GM18858 (cell line): Measurements from ENCODE around the gene ARHGAP24.

Source experiments
- ATAC-seq: cut with Tn5 transposase; IDR thresholded peaks from one replicate; pipeline ENCODE4 v1.9.1; 2021; ENCODE audit not compliant: unreplicated experiment

The ARHGAP24 gene

GRCh38 chr4:86043755-86044592 is 569.0 kb downstream of the ARHGAP24 start:
- peak; percentile 77 for ATAC-seq

GRCh38 chr4:86044593-86044985 is 569.6 kb downstream of the ARHGAP24 start:
- no peak for ATAC-seq

DNA sequence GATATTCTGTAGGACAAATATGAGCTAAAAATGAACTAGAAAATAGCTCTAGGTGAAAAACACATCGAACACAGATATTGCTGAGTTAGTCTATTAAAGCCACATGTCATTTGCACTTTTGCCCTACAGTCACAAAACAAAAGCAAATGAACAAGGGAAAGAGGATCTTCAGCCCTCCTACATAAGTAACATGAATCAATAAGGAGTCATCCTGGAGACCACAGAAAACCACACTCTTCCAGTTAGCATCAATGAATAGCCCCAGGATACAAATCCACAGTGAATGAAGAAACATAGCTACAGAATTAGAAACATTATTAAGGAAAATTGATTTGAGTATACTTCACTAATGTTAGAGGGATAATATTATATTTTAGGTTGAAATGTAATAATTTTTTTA is 573.5 kb downstream of the ARHGAP24 start:
- ATAC-seq = no peak

- ATAC-seq = no peak
Measured at GRCh38 chr4:86050496-86050895, 575.5 kb downstream of the ARHGAP24 start.
